GM21526 (cell line): ENCODE measurements around the gene TMEM150C.
A peak's percentile ranks its signal among the peaks of the same experiment; 100 is the strongest.
"Not testable (repeated sequence)": the region's sequence is repeated elsewhere in the genome, so short reads cannot be mapped to it uniquely, and the experiment has no call there.

Experiments
- ATAC-seq: cut with Tn5 transposase; IDR thresholded peaks from one replicate; pipeline ENCODE4 v1.9.1; 2021; ENCODE audit warnings: moderate library complexity; ENCODE audit not compliant: unreplicated experiment, low FRiP score

The TMEM150C gene

DNA sequence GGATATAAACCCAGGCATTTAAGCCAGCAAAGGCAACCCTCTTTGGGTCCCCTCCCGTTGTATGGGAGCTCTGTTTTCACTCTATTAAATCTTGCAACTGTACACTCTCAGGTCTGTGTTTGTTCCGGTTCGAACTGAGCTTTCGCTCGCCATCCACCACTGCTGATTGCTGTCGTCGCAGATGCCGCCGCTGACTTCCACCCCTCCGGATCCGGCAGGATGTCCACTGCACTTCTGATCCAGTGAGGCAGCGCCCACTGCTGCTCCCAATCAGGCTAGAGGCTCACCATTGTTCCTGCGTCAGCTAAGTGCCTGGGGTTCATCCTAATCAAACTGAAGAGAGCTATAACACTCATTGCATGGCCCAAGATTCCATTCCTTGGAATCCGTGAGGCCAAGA, 82.2 kb downstream of the TMEM150C start:
- no peak for ATAC-seq

DNA sequence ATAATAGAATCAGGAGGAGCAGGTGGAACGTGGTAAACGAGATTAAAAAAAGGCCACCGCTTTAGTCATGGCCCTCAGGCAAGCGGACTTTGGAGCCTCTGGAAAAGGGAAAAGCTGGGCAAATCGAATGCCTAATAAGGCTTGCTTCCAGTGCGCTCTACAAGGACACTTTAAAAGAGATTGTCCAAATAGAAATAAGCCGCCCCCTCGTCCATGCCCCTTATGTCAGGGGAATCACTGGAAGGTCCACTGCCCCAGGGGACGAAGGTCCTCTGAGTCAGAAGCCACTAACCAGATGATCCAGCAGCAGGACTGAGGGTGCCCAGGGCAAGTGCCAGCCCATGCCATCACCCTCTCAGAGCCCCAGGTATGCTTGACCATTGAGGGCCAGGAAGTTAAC, 84.3 kb downstream of the TMEM150C start:
- not testable (repeated sequence) for ATAC-seq

- ATAC-seq, result not testable (repeated sequence)
Measured at GRCh38 chr4:82475931-82476330, 85.9 kb downstream of the TMEM150C start.

- ATAC-seq, result no peak
Measured at GRCh38 chr4:82473621-82474164, 88.1 kb downstream of the TMEM150C start.

- ATAC-seq, result not testable (repeated sequence)
Measured at GRCh38 chr4:82473080-82473479, 88.7 kb downstream of the TMEM150C start.

GRCh38 chr4:82469791-82470345, 91.9 kb downstream of the TMEM150C start:
- no peak for ATAC-seq

- ATAC-seq, result no peak
Measured at GRCh38 chr4:82467471-82467870, 94.3 kb downstream of the TMEM150C start.

DNA sequence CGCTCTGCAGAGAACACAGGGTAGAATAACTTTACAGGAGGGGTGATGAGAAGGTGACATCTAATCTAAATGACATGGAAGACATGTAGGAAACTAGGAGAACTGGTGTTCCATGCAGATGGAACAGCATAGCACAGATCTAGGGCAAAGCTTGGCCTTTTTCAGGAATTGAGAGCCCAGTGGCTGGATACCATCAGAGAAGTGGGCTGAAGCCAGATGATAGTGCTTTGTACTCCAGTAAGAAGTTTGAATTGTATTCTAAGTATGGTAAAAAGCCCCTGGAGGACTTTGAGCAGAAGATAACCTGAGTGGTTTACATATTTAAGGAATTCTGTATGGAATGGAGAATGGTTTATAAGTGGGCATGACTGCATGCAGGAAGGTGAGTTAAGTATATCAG, 98.6 kb downstream of the TMEM150C start:
- no peak for ATAC-seq

GRCh38 chr4:82462415-82462831, 99.4 kb downstream of the TMEM150C start:
- peak; percentile 81 for ATAC-seq

DNA sequence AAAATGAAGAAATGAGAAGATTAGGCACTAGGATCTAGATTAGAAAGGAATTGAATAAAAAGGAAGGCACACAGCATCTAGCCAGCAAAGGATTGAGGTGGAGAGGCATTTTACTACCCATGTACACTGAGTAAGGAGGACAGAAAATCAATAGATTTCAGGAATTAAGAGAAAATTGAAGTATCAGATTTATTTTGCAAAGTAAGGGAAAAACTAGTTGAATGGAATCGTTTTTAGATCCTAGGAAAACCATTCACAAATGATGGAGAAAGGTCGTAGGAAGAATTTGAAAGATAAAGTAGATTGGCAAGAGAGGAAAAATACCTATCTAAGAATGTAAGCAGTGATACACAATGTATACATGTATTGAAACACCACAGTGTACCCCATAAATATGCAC, 100.1 kb downstream of the TMEM150C start:
- no peak for ATAC-seq

DNA sequence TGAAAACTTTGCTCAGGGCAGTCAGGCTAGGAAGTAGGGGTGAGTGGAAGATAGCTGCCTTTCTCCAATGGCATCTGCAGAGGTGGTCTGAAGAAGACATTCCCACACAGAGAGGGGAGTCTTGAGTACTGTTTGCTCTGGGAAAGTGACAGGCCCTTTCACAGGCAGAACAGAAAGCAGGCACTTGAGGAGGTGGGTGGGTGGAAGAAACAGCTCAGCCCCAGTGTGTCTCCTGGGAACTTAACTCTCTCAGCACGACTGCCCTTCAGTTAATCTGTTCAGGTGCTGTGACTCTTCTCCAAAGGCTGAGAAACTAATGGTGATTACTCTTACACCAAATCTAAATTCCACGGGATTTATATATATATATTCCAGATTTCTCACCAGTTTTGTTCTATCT, 103.1 kb downstream of the TMEM150C start:
- no peak for ATAC-seq

- no peak for ATAC-seq
Measured at GRCh38 chr4:82457266-82457665, 104.5 kb downstream of the TMEM150C start.

- no peak for ATAC-seq
Measured at GRCh38 chr4:82452026-82452425, 109.8 kb downstream of the TMEM150C start.

GRCh38 chr4:82450966-82451755, 110.6 kb downstream of the TMEM150C start:
- ATAC-seq, result no peak

- ATAC-seq, result no peak
Measured at GRCh38 chr4:82447886-82448285, 113.9 kb downstream of the TMEM150C start.

GRCh38 chr4:82439088-82439487, 122.7 kb downstream of the TMEM150C start:
- no peak for ATAC-seq

DNA sequence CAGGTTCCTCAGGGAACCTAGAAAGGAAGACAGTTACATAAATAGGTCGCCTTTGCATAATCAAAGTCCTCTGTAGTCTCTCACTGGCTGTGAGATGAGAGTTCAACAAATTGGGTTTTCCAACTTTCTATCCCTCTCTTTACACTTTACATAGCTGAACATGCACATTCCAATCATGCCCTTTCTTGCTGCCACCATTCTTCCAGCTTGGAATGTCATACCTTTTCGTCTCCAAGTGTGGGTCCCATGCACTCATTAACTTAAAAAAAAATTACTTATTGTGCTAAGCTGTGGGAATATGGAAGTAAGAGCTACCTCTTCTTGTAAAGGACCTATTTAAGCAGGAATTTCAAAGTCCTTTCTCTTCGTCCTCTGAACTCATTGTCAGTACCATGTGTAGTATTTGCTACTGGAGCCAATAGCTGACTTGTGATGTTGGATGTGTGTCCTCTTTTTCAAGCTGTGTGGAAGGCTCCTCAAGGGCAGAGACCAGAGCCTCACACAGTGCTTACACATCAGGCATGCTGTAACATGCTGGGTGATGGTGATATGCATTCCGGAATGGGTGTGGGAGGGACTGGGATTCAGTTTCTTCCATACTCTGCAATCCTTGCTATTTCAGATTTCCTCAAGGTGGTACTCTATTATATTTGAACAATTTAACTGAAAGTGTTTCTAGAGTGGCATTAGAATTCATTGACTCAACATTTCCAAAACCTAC, 124.3 kb downstream of the TMEM150C start:
- no peak for ATAC-seq

- no peak for ATAC-seq
Measured at GRCh38 chr4:82436780-82437179, 125.0 kb downstream of the TMEM150C start.

DNA sequence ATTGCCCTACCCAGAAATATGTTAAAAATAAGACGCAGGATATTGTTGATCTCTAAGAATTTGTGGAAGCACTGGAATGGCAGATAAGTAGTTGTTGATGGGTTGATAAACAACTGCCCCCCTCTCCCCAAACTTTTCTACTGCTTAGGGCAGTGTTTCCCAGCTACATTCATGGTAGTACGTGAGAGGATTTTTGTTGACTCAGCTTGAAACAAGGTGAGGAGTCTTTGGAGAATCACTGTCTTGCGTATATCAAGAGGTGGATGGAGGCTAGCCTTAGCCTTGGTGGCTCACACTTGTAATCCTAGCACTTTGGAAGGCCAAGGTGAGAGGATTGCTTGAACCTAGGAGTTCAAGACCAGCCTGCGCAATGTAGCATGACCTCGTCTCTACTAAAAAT, 125.7 kb downstream of the TMEM150C start:
- no peak for ATAC-seq

DNA sequence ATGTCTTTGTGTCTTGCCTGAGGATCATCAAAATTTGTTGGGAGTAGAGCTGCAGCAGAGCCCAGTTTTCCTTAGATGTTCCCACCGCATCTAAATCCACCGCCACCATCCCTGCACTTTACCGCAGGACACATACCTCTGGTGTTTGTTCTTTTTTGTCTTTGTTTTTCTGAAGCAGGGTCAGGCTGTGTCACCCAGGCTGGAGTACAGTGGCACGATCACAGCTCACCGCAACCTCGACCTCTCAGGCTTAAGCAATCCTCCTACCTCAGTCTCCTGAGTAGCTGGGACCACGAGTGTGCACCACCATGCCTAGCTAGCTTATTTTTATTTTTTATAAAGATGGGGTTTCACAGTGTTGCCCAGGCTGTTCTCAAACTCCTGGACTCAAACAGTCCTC, 126.8 kb downstream of the TMEM150C start:
- ATAC-seq, result no peak

- no peak for ATAC-seq
Measured at GRCh38 chr4:82433791-82434190, 128.0 kb downstream of the TMEM150C start.
